HCT116 (cell line): ENCODE measurements around the gene SH3D19. TPM values are rescaled to one million over a fixed set of nuclear protein-coding genes. Genes with fewer than 3 reads are reported as not detected.

Experiments used
- ATAC-seq: fragments of 200-7000 bp; cut with Tn5 transposase; 2 replicates; pipeline ENCODE4 v1.9.1; 2020; ENCODE audit warnings: mild to moderate bottlenecking, moderate library complexity
- BruUV-seq: library from RNA; stranded (reverse); fragments of 400-500 nt; replicated peaks from 2 replicates; lab custom pipeline; 2021; lab: Mats Ljungman, UMichigan
- CTCF ChIA-PET: fragments of 300-600 bp; sonication (Branson Sonifier 250); formaldehyde crosslinking; loops from one replicate; lab custom pipeline; 2021; ENCODE audit warnings: antibody characterized with exemption; lab: Charles Lee
- POLR2A ChIA-PET: fragments of 300-600, 350-600 bp; sonication (Branson Sonifier 250); formaldehyde crosslinking; loops from one replicate; lab custom pipeline; 2021; ENCODE audit warnings: antibody characterized with exemption; lab: Charles Lee
- RAD21 ChIA-PET, 2 experiments: fragments of 300-600 bp; sonication (Branson Sonifier 250); formaldehyde crosslinking; loops; one replicate each; lab custom pipeline; 2023; ENCODE audit warnings: low total read pairs in 2 of 2; ENCODE audit not compliant: uncharacterized antibody in 2 of 2, unreplicated experiment in 2 of 2, low non-redundant PET in 1 of 2; lab: Charles Lee
- DNase-seq: peaks from one replicate; pipeline ENCODE4 v3.0.0-alpha.2; 2010; ENCODE audit warnings: low read depth, low spot score
- H2AFZ ChIP-seq: fragments of 200-600 bp; shearing (Covaris generic), sonication (generic); 2 replicates; pipeline ENCODE4 v1.6.1; 2017; ENCODE audit warnings: low read depth, mixed run types, mixed read lengths, antibody characterized with exemption, low read length; ENCODE audit not compliant: poor library complexity, severe bottlenecking
- H3K27ac ChIP-seq: 2 replicates; pipeline ENCODE4 v1.5.1; 2012; ENCODE audit warnings: low read depth, low read length
- H3K27me3 ChIP-seq: fragments of 200-600 bp; sonication (generic); 2 replicates; pipeline ENCODE4 v1.6.1; 2016; ENCODE audit warnings: mixed run types, low read length, mixed read lengths; ENCODE audit not compliant: insufficient read depth
- H3K36me3 ChIP-seq, 2 experiments: fragments of 200-500 bp in 1 of 2; fragments of 200-600 bp in 1 of 2; sonication (Bioruptor generic) in 1 of 2; sonication (generic) in 1 of 2; 2 replicates each; pipeline versions ENCODE4 v1.5.1 to v1.6.1; 2014 to 2016; ENCODE audit warnings: low read length in 2 of 2, inconsistent platforms in 1 of 2, mixed read lengths in 1 of 2, mixed run types in 1 of 2; ENCODE audit not compliant: insufficient read depth in 2 of 2, control insufficient read depth in 1 of 2
- H3K4me1 ChIP-seq, 2 experiments: fragments of 200-600 bp in 1 of 2; sonication (generic) in 1 of 2; 2 replicates each; pipeline versions ENCODE4 v1.5.1 to v1.6.1; 2012 to 2017; ENCODE audit warnings: low read length in 2 of 2, inconsistent platforms in 1 of 2, mild to moderate bottlenecking in 1 of 2, mixed read lengths in 1 of 2, mixed run types in 1 of 2, moderate library complexity in 1 of 2; ENCODE audit not compliant: insufficient read depth in 2 of 2, control insufficient read depth in 1 of 2
- H3K4me2 ChIP-seq: fragments of 200-600 bp; sonication (generic); 2 replicates; pipeline ENCODE4 v1.6.1; 2017; ENCODE audit warnings: mixed run types, low read length, mixed read lengths
- H3K4me3 ChIP-seq, 2 experiments: fragments of 200-600 bp in 1 of 2; sonication (generic) in 1 of 2; replicated peaks in 1 of 2; 2 replicates each; pipeline ENCODE4 v1.5.1; 2011 to 2016; ENCODE audit warnings: low read length in 2 of 2, control low read depth in 1 of 2, low read depth in 1 of 2, mild to moderate bottlenecking in 1 of 2, mixed read lengths in 1 of 2, mixed run types in 1 of 2
- H3K79me2 ChIP-seq: fragments of 200-600 bp; sonication (generic); 2 replicates; pipeline ENCODE4 v1.6.1; 2017; ENCODE audit warnings: mild to moderate bottlenecking, mixed run types, low read length, moderate library complexity, mixed read lengths; ENCODE audit not compliant: insufficient read depth
- H3K9ac ChIP-seq: fragments of 200-600 bp; sonication (generic); 2 replicates; pipeline ENCODE4 v1.6.1; 2016; ENCODE audit warnings: low read length, mixed read lengths
- H3K9me2 ChIP-seq: fragments of 200-600 bp; sonication (generic), shearing (Covaris generic); 2 replicates; pipeline ENCODE4 v1.6.1; 2017; ENCODE audit warnings: mixed run types, mild to moderate bottlenecking, moderate library complexity; ENCODE audit not compliant: insufficient read depth
- H3K9me3 ChIP-seq, 2 experiments: fragments of 200-500 bp in 1 of 2; fragments of 200-600 bp in 1 of 2; sonication (Bioruptor generic) in 1 of 2; sonication (generic) in 1 of 2; 2 replicates each; pipeline ENCODE4 v1.6.1; 2014 to 2017; ENCODE audit warnings: low read length in 2 of 2, mixed read lengths in 2 of 2, inconsistent platforms in 1 of 2, low read depth in 1 of 2, mild to moderate bottlenecking in 1 of 2, mixed run types in 1 of 2, moderate library complexity in 1 of 2; ENCODE audit not compliant: control insufficient read depth in 1 of 2, insufficient read depth in 1 of 2
- H4K20me1 ChIP-seq: fragments of 200-600 bp; sonication (generic), shearing (Covaris generic); 2 replicates; pipeline ENCODE4 v1.6.1; 2017; ENCODE audit warnings: mixed run types, mild to moderate bottlenecking, moderate library complexity; ENCODE audit not compliant: insufficient read depth
- ATF3 ChIP-seq: IDR thresholded peaks from 2 replicates; pipeline ENCODE4 v1.6.1; 2012
- CBX3 ChIP-seq: IDR thresholded peaks from 2 replicates; pipeline ENCODE4 v1.6.1; 2012; ENCODE audit warnings: low read depth
- CEBPB ChIP-seq: IDR thresholded peaks from 2 replicates; pipeline ENCODE4 v1.6.1; 2012; ENCODE audit warnings: low read depth
- EGR1 ChIP-seq: IDR thresholded peaks from 2 replicates; pipeline ENCODE4 v1.6.1; 2012; ENCODE audit warnings: low read depth
- EZH2 ChIP-seq: fragments of 200-600 bp; sonication (generic); IDR thresholded peaks from 2 replicates; pipeline ENCODE4 v1.6.1; 2017; ENCODE audit warnings: antibody characterized with exemption, mixed run types
- SP1 ChIP-seq: IDR thresholded peaks from 2 replicates; pipeline ENCODE4 v1.6.1; 2012; ENCODE audit warnings: low read depth
- TCF7L2 ChIP-seq: IDR thresholded peaks from 2 replicates; pipeline ENCODE4 v1.7.0; 2011; ENCODE audit warnings: borderline replicate concordance, inconsistent platforms; ENCODE audit not compliant: insufficient read depth, insufficient read length; ENCODE audit errors: extremely low read depth
- intact Hi-C: fragments of 100-400 bp; cut with micrococcal nuclease; formaldehyde crosslinking; loops from 2 replicates; pipeline ENCODE4 v1.10.0; 2022
- total RNA-seq: library from RNA; stranded (reverse); gene quantifications from one replicate; pipeline ENCODE4 v1.2.1, GENCODE V29; 2021; ENCODE audit not compliant: unreplicated experiment
- TF ChIP-seq, protein P1 (sequence below), 3 experiments: fragments of 200-600 bp in 1 of 3; sonication (generic) in 1 of 3; IDR thresholded peaks in 2 of 3; conservative IDR thresholded peaks in 1 of 3; 2 replicates each; pipeline ENCODE4 v1.5.1; 2012 to 2017; ENCODE audit warnings: low read depth in 2 of 3, low read length in 2 of 3, antibody characterized with exemption in 1 of 3, borderline replicate concordance in 1 of 3, control low read depth in 1 of 3, mild to moderate bottlenecking in 1 of 3, mixed read lengths in 1 of 3, mixed run types in 1 of 3, moderate library complexity in 1 of 3; ENCODE audit not compliant: insufficient read depth in 1 of 3

SH3D19 gene
- total RNA-seq, 1 experiment from 2014 or later, result 37.5 TPM

DNA sequence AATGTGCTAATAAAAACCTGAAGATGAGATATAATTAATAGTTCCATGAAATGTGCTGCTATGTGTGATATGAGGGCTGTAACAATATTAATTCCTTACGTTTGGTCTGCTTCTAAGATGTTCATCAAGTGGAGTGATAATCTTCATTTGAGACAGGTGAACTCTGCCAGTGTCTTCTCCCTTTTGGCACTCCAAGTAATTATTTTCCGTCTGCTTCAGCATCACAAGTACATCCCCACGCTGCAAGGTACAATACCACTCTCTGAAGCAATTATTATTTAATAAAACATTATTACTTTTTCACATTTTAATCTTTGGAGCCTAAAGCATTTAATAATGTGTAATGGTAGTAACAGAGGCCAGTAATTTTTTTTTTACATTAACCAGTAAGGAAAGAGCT is 181.6 kb downstream of the SH3D19 start:
- POLR2A ChIA-PET, result no interaction called here
- DNase-seq (no peak), ATAC-seq (no peak)
- no peaks in the 10 kb centered on the region for H3K79me2 ChIP-seq
- TF ChIP-seq ATF3 (no peak), EGR1 (no peak), TCF7L2 (no peak), SP1 (no peak), CBX3 (no peak)
- TF ChIP-seq, protein P1, sequence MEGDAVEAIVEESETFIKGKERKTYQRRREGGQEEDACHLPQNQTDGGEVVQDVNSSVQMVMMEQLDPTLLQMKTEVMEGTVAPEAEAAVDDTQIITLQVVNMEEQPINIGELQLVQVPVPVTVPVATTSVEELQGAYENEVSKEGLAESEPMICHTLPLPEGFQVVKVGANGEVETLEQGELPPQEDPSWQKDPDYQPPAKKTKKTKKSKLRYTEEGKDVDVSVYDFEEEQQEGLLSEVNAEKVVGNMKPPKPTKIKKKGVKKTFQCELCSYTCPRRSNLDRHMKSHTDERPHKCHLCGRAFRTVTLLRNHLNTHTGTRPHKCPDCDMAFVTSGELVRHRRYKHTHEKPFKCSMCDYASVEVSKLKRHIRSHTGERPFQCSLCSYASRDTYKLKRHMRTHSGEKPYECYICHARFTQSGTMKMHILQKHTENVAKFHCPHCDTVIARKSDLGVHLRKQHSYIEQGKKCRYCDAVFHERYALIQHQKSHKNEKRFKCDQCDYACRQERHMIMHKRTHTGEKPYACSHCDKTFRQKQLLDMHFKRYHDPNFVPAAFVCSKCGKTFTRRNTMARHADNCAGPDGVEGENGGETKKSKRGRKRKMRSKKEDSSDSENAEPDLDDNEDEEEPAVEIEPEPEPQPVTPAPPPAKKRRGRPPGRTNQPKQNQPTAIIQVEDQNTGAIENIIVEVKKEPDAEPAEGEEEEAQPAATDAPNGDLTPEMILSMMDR (IDR thresholded peaks at IDR 0.05 in 2 of 3, conservative IDR thresholded peaks at IDR 0.05 in 1 of 3; ENCODE audit: borderline replicate concordance in 1 of 3, insufficient read depth in 1 of 3, low read depth in 2 of 3, low read length in 2 of 3), result no peak
- CTCF ChIA-PET, result no interaction called here
- H3K27ac ChIP-seq, result no peak overlapping the region
- no peaks in the 10 kb centered on the region for H4K20me1 ChIP-seq
- H3K9ac ChIP-seq, result no peak overlapping the region
- no peak overlapping the region for H2AFZ ChIP-seq
- H3K36me3 ChIP-seq, result 0 out of 4 replicates have a peak, but pooled peaks cover 0 to 3% of the 10 kb centered on the region in 2 experiments
- RAD21 ChIA-PET, result no interaction called here
- H3K4me3 ChIP-seq, result no peak overlapping the region
- no peaks in the 10 kb centered on the region for H3K9me2 ChIP-seq
- intact Hi-C loops, result no loop called here
- no peak overlapping the region for H3K4me2 ChIP-seq
- H3K9me3 ChIP-seq, result no peaks in the 10 kb centered on the region
- H3K27me3 ChIP-seq, result no peaks in the 10 kb centered on the region
- BruUV-seq, result no TSS peak
- no peaks in the 10 kb centered on the region for H3K4me1 ChIP-seq

- BruUV-seq, result no TSS peak
- TF ChIP-seq EZH2, result no peak
- no peak for TF ChIP-seq CEBPB
- Histone ChIP-seq H3K79me2 (no peaks in the 10 kb centered on the region), H3K4me2 (no peak overlapping the region), H3K9ac (no peak overlapping the region), H2AFZ (no peak overlapping the region), H3K27ac (no peak overlapping the region), H3K9me2 (no peaks in the 10 kb centered on the region), H3K9me3 (no peaks in the 10 kb centered on the region), H3K4me3 (no peak overlapping the region), H3K27me3 (no peaks in the 10 kb centered on the region), H3K36me3 (0 out of 4 replicates have a peak, but pooled peaks cover 0 to 3% of the 10 kb centered on the region in 2 experiments), H3K4me1 (no peaks in the 10 kb centered on the region), H4K20me1 (no peaks in the 10 kb centered on the region)
- ChIA-PET CTCF (no interaction called here), POLR2A (no interaction called here), RAD21 (no interaction called here)
- ATAC-seq (no peak), DNase-seq (no peak)
- intact Hi-C loops, result no loop called here
Observed at GRCh38 chr4:151143162-151143561, 182.2 kb downstream of the SH3D19 start.
